AG04450 (cell line): Measurements from ENCODE around the gene RNASEH2B. TPM values are rescaled to one million over a fixed set of nuclear protein-coding genes. Genes with fewer than 3 reads are reported as not detected.

ENCODE experiments used
- CTCF ChIA-PET: fragments of 300-600, 350-600 bp; formaldehyde crosslinking; extraction: SDS; loops from one replicate; lab custom pipeline; 2022; ENCODE audit warnings: antibody characterized with exemption, inconsistent platforms; lab: Charles Lee
- POLR2A ChIA-PET: fragments of 350-600 bp; formaldehyde crosslinking; extraction: SDS; loops from one replicate; lab custom pipeline; 2021; ENCODE audit warnings: antibody characterized with exemption, inconsistent platforms; lab: Yijun Ruan, JAX
- DNase-seq: peaks from one replicate; pipeline ENCODE4 v3.0.0-alpha.2; 2011; ENCODE audit warnings: low read depth, low spot score
- H3K27ac ChIP-seq: one replicate; pipeline ENCODE4 v1.5.1; 2012; ENCODE audit warnings: low read depth, low read length, control low read depth
- H3K27me3 ChIP-seq: one replicate; pipeline ENCODE4 v1.6.0; 2012; ENCODE audit warnings: low read length; ENCODE audit not compliant: control insufficient read depth, insufficient read depth
- H3K4me3 ChIP-seq: 2 replicates; pipeline ENCODE4 v1.5.1; 2011; ENCODE audit warnings: mild to moderate bottlenecking, low read depth, low read length, control low read depth
- H3K9me3 ChIP-seq: 2 replicates; pipeline ENCODE4 v1.5.1; 2012; ENCODE audit warnings: low read length; ENCODE audit not compliant: control insufficient read depth, insufficient read depth
- polyA plus RNA-seq: library from polyadenylated mRNA; depleted of rRNA; stranded (reverse); fragments of >200 nt; gene quantifications from 2 replicates; pipeline ENCODE4 v1.2.3, GENCODE V29; 2011
- TF ChIP-seq, protein P1 (sequence below): IDR thresholded peaks from 2 replicates; pipeline ENCODE4 v1.5.1; 2011; ENCODE audit warnings: low read depth, low read length, control low read depth, inconsistent platforms

The RNASEH2B gene
- polyA plus RNA-seq, 1 experiment, result 31.9 TPM

DNA sequence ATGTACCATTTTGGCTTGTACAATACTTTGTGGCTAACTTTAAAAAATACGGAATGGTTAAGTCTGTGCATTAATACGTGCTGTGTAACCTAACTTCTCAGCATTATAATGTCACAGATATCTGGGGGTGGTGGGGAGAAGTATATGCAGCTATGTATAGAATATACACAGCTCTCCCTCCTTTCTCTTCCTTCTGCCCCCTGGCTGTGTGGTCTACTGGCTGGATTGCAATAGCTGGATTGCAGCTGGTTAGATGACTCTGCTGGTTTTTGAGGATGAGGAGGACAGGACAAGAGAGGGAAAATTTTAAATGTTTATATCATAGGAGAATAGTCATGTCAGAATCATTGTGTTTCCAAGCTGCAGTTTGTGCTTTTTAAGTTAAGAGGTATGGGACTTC lies 9.7 kb downstream of the RNASEH2B start:
- Histone ChIP-seq H3K9me3 (peaks cover 7% of the 10 kb centered on the region; the same call in 1 of the 2 replicates), H3K27ac (no peak overlapping the region), H3K27me3 (no peaks in the 10 kb centered on the region), H3K4me3 (no peak overlapping the region)
- DNase-seq, result no peak
- CTCF ChIA-PET, result interaction anchor here (0.8 kb wide), 1 partner anchor 76 kb away, joined by 3 read pairs; no protein-coding TSS in a partner anchor
- TF ChIP-seq, protein P1, sequence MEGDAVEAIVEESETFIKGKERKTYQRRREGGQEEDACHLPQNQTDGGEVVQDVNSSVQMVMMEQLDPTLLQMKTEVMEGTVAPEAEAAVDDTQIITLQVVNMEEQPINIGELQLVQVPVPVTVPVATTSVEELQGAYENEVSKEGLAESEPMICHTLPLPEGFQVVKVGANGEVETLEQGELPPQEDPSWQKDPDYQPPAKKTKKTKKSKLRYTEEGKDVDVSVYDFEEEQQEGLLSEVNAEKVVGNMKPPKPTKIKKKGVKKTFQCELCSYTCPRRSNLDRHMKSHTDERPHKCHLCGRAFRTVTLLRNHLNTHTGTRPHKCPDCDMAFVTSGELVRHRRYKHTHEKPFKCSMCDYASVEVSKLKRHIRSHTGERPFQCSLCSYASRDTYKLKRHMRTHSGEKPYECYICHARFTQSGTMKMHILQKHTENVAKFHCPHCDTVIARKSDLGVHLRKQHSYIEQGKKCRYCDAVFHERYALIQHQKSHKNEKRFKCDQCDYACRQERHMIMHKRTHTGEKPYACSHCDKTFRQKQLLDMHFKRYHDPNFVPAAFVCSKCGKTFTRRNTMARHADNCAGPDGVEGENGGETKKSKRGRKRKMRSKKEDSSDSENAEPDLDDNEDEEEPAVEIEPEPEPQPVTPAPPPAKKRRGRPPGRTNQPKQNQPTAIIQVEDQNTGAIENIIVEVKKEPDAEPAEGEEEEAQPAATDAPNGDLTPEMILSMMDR, result peak; percentile 30; the same call in 1 of the 2 replicates
- POLR2A ChIA-PET, result no interaction called here

DNA sequence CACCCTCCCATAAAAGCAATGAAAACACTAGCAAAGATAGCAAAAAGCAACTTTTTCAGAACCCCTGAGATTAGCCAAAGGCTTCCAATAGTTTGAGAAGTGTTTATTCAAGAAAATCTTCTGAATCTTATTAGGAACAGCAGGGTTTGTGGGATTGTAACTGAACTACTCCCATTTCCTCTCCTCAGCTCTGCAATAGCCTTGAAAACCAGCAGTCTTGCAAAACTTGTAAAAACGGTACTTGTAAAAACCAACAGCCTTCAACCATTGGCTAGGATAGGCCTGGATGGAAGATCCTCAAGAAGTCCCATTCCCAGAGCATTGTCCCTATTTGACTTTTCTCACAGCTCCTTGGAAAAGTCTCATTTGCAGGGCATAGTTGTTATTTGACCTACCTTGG lies 12.1 kb downstream of the RNASEH2B start:
- peaks cover 7% of the 10 kb centered on the region; the same call in 1 of the 2 replicates for H3K9me3 ChIP-seq
- no peak for DNase-seq
- POLR2A ChIA-PET, result no interaction called here
- CTCF ChIA-PET, result interaction anchor here (1.9 kb wide), 1 partner anchor 9 kb away, joined by 10 read pairs; no protein-coding TSS in a partner anchor
- no peak overlapping the region for H3K27ac ChIP-seq
- H3K4me3 ChIP-seq, result no peak overlapping the region
- no peaks in the 10 kb centered on the region for H3K27me3 ChIP-seq
- TF ChIP-seq, protein P1, result no peak

DNA sequence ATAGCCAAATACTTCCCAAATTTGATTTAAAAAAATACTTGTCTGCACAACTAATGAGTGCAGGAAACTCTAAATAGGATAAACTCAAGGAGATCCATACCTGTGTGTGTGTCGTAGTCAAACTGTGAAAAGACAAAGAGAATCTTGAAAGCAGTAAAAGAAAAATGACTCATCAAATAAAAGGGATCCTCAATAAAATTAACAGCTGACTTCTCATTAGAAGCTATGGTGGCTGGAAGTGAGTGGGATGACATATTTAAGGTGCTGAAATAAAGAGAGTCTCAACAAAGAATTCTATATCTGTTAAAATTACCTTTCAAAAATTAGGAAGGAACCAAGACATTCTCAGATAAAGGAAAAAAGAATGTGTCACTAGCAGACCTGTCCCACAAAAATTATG lies 13.7 kb downstream of the RNASEH2B start:
- POLR2A ChIA-PET, result no interaction called here

DNA sequence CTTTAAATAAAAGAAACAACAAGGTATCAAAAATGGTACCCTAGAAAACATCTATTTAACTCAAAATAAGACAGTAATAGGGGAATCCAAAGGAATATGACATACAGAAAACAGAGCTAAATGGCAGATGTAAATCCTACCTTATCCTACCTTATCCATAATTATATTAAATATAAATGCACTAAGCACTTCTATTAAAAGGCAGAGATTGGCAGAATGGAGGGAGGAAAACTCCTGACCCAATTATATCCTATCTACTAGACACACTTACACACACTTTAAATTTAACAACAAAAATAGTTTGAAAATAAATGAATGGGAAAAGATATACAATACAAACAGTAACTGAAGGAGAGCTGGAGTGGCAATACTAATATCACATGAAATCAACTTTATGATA lies 14.4 kb downstream of the RNASEH2B start:
- no peak for DNase-seq
- ChIA-PET CTCF (interaction anchor here (1.1 to 1.8 kb wide), 2 partner anchors 12 kb away, joined by 4 to 8 read pairs; no protein-coding TSS in a partner anchor), POLR2A (no interaction called here)
- no peaks in the 10 kb centered on the region for H3K27me3 ChIP-seq
- TF ChIP-seq, protein P1, result no peak
- no peak overlapping the region for H3K27ac ChIP-seq
- H3K4me3 ChIP-seq, result no peak overlapping the region
- H3K9me3 ChIP-seq, result peaks cover 7% of the 10 kb centered on the region; the same call in 1 of the 2 replicates

More for the DNA sequence above, 13.7 kb downstream of the RNASEH2B start:
- DNase-seq, result no peak
- CTCF ChIA-PET, result interaction anchor here (1.8 kb wide), 1 partner anchor 11 kb away, joined by 8 read pairs; no protein-coding TSS in a partner anchor
- Histone ChIP-seq H3K9me3 (peaks cover 7% of the 10 kb centered on the region; the same call in 1 of the 2 replicates), H3K4me3 (no peak overlapping the region), H3K27ac (no peak overlapping the region), H3K27me3 (no peaks in the 10 kb centered on the region)
- TF ChIP-seq, protein P1, result no peak

DNA sequence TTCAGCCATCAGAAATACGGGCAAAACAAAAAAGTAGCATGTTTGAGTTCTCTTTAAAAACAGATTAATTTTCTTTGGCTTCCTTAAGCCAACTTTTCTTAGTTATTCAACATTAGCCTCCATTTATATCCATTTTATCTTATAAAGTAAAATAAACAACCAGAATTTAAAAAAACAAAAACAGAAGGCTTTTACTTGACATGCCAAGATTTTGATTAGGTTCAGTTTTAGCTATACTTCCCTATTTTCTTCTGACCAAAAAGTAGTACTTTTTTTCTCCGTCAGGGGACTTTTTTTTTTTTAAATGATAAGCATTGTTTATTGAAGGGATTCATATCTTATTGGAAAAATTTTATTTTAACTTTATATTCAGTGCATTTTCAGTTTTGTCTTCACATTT lies 18.1 kb downstream of the RNASEH2B start:
- CTCF ChIA-PET, result interaction anchor here (1.1 kb wide), 1 partner anchor 15 kb away, joined by 3 read pairs; no protein-coding TSS in a partner anchor
- POLR2A ChIA-PET, result no interaction called here
- DNase-seq, result no peak
- no peak overlapping the region for H3K27ac ChIP-seq
- TF ChIP-seq, protein P1, result no peak
- H3K9me3 ChIP-seq, result no peaks in the 10 kb centered on the region; the same call in 1 of the 2 replicates
- H3K27me3 ChIP-seq, result no peaks in the 10 kb centered on the region
- no peak overlapping the region for H3K4me3 ChIP-seq
